Hematopoietic multipotent progenitor cell treated with erythropoietin and hydrocortisone succinate and interleukin-3 and kit ligand, for 8 days (in vitro differentiated cells): Measurements from ENCODE around the gene TMEM184B.
"Not testable (repeated sequence)": the region's sequence is repeated elsewhere in the genome, so short reads cannot be mapped to it uniquely, and the experiment has no call there.

ENCODE experiments used
- DNase-seq: peaks from one replicate; pipeline ENCODE4 v3.0.0-alpha.2; 2015

Gene TMEM184B

GRCh38 chr22:38246046-38246658, 26.7 kb downstream of the TMEM184B start:
- DNase-seq, result no peak

- DNase-seq, result no peak
Measured at GRCh38 chr22:38244106-38244505, 28.7 kb downstream of the TMEM184B start.

GRCh38 chr22:38243007-38243765, 29.6 kb downstream of the TMEM184B start:
- no peak for DNase-seq

GRCh38 chr22:38240734-38241252, 32.0 kb downstream of the TMEM184B start:
- DNase-seq, result no peak

GRCh38 chr22:38239101-38239761, 33.6 kb downstream of the TMEM184B start:
- DNase-seq, result no peak

GRCh38 chr22:38238519-38239071, 34.2 kb downstream of the TMEM184B start:
- DNase-seq, result no peak

GRCh38 chr22:38236786-38237185, 36.0 kb downstream of the TMEM184B start:
- DNase-seq, result no peak

- DNase-seq, result no peak
Measured at GRCh38 chr22:38235240-38235850, 37.5 kb downstream of the TMEM184B start.

GRCh38 chr22:38233856-38234255, 39.0 kb downstream of the TMEM184B start:
- DNase-seq, result not testable (repeated sequence)

GRCh38 chr22:38233427-38233826, 39.4 kb downstream of the TMEM184B start:
- no peak for DNase-seq

GRCh38 chr22:38232196-38232595, 40.6 kb downstream of the TMEM184B start:
- DNase-seq, result no peak

GRCh38 chr22:38230916-38231315, 41.9 kb downstream of the TMEM184B start:
- DNase-seq, result no peak

GRCh38 chr22:38230108-38230825, 42.5 kb downstream of the TMEM184B start:
- peak; percentile 77 for DNase-seq

GRCh38 chr22:38228873-38229740, 43.7 kb downstream of the TMEM184B start:
- DNase-seq, result peak; percentile 51

GRCh38 chr22:38228326-38228872, 44.4 kb downstream of the TMEM184B start:
- no peak for DNase-seq

GRCh38 chr22:38226853-38227649, 45.8 kb downstream of the TMEM184B start:
- no peak for DNase-seq

- no peak for DNase-seq
Measured at GRCh38 chr22:38223289-38223960, 49.4 kb downstream of the TMEM184B start.

- DNase-seq, result no peak
Measured at GRCh38 chr22:38222797-38223119, 50.1 kb downstream of the TMEM184B start.
